Activated CD4-positive, alpha-beta T cell treated with anti-CD3 and anti-CD28 coated beads, Interleukin-2, amount 50 U/mL, for 16 hours (primary cell): ENCODE results near the gene SPATA16.
A peak's percentile ranks its signal among the peaks of the same experiment; 100 is the strongest.
"Not testable (repeated sequence)": the region's sequence is repeated elsewhere in the genome, so short reads cannot be mapped to it uniquely, and the experiment has no call there.

ENCODE experiments used
- DNase-seq: peaks from one replicate; pipeline ENCODE4 v3.0.0-alpha.2; 2020

The SPATA16 gene

GRCh38 chr3:172869784-172870518 is 271.1 kb downstream of the SPATA16 start:
- DNase-seq = no peak

- DNase-seq = no peak
Measured at GRCh38 chr3:172869368-172869771, 271.7 kb downstream of the SPATA16 start.

GRCh38 chr3:172868582-172869200 is 272.3 kb downstream of the SPATA16 start:
- no peak for DNase-seq

- not testable (repeated sequence) for DNase-seq
Measured at GRCh38 chr3:172866726-172867350, 274.2 kb downstream of the SPATA16 start.

GRCh38 chr3:172859041-172859440 is 282.0 kb downstream of the SPATA16 start:
- DNase-seq = no peak

- DNase-seq = no peak
Measured at GRCh38 chr3:172856795-172857742, 284.0 kb downstream of the SPATA16 start.

- DNase-seq = no peak
Measured at GRCh38 chr3:172855037-172855436, 286.0 kb downstream of the SPATA16 start.

GRCh38 chr3:172853921-172854666 is 286.9 kb downstream of the SPATA16 start:
- no peak for DNase-seq

GRCh38 chr3:172853005-172853404 is 288.0 kb downstream of the SPATA16 start:
- DNase-seq = no peak

GRCh38 chr3:172848910-172849309 is 292.1 kb downstream of the SPATA16 start:
- no peak for DNase-seq

GRCh38 chr3:172847292-172847691 is 293.7 kb downstream of the SPATA16 start:
- DNase-seq = no peak

GRCh38 chr3:172846706-172847105 is 294.3 kb downstream of the SPATA16 start:
- DNase-seq = no peak

GRCh38 chr3:172846103-172846561 is 294.9 kb downstream of the SPATA16 start:
- peak; percentile 7 for DNase-seq

- no peak for DNase-seq
Measured at GRCh38 chr3:172844428-172844827, 296.6 kb downstream of the SPATA16 start.

GRCh38 chr3:172840913-172841312 is 300.1 kb downstream of the SPATA16 start:
- DNase-seq = no peak

- DNase-seq = no peak
Measured at GRCh38 chr3:172840463-172840862, 300.6 kb downstream of the SPATA16 start.

GRCh38 chr3:172839679-172840078 is 301.4 kb downstream of the SPATA16 start:
- no peak for DNase-seq
